ENCODE measurements around the gene SNX27. TPM values are rescaled to one million over a fixed set of nuclear protein-coding genes. Genes with fewer than 3 reads are reported as not detected.
"Not testable (repeated sequence)": the region's sequence is repeated elsewhere in the genome, so short reads cannot be mapped to it uniquely, and the experiment has no call there.

SNX27 gene
- total RNA-seq, 1 donor from 2014 or later: 62.1 TPM

DNA sequence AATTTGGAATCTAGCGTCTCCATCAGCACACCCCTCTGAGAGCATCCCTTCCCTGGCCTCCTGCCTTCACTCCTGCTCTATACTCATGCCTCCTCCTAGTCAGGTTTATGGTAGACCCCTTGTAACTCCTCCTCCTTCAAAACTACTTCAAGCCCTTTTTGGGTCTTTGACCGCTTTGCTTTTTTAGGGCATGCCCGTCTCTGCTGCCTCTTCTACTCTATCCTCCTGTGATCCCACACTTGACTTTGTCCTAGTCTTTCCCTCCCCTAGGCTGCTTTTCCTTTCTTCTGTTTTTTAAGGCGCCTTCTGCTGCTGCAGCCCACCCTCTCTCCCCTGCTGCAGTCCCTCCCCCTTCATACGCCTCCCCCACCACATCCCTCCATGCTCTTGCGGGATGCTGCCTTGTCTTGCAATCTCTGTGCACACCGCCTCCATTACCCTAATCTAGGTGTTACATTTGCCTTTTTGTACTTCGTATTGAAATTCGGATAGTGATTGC is 1.5 kb downstream of the SNX27 start:
- intact Hi-C loops (cut with DNase I): no loop called here
- peak overlapping the region; percentile 94 for H3K27ac ChIP-seq
- TF ChIP-seq, protein P1, sequence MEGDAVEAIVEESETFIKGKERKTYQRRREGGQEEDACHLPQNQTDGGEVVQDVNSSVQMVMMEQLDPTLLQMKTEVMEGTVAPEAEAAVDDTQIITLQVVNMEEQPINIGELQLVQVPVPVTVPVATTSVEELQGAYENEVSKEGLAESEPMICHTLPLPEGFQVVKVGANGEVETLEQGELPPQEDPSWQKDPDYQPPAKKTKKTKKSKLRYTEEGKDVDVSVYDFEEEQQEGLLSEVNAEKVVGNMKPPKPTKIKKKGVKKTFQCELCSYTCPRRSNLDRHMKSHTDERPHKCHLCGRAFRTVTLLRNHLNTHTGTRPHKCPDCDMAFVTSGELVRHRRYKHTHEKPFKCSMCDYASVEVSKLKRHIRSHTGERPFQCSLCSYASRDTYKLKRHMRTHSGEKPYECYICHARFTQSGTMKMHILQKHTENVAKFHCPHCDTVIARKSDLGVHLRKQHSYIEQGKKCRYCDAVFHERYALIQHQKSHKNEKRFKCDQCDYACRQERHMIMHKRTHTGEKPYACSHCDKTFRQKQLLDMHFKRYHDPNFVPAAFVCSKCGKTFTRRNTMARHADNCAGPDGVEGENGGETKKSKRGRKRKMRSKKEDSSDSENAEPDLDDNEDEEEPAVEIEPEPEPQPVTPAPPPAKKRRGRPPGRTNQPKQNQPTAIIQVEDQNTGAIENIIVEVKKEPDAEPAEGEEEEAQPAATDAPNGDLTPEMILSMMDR (IDR thresholded peaks at IDR 0.05): no peak
- DNase-seq: no peak
- H3K9me3 ChIP-seq: no peaks in the 10 kb centered on the region
- peak overlapping the region; percentile 93 for H3K4me3 ChIP-seq
- peaks cover 12% of the 10 kb centered on the region for H3K4me1 ChIP-seq
- no peak for ATAC-seq
- H3K27me3 ChIP-seq: no peaks in the 10 kb centered on the region
- peaks cover 4% of the 10 kb centered on the region for H3K36me3 ChIP-seq

DNA sequence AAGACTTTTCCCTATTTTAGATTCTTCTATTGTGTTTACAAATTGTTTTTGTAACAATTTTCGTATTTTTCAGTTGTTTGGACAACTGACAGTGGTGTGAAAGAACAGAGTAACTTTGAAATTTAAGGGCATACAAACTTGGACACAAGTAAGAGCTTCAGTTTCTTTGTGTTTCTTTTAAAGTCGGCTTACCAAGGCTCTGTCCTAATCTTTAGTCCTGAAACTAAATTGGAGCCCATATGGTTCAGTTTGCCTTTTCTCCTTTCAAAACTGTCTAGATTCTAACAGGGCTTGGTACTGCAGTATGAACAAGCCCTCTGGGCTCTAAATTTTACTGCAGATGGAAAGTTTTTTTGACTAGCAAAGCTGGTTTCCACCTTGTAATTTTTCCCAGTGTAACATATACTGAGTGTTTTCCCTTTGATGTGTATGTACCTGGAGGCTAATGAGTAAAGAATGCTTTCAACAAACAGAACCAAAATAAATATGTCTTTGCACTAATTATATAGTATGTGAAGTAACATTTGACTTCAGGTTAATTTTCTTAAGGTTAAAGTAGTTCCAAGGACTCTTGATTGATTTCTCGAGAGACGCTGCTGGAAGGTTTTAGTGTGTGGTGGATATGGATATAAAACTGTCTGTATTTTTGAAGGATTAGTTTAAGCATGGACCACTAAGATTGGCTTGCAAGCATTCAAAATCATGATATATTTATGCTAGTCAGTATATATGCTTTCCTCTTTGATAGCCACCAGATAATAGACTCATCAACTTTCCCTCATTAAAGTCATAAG is 4.1 kb downstream of the SNX27 start:
- TF ChIP-seq, protein P1 (IDR thresholded peaks at IDR 0.05): no peak
- H3K4me1 ChIP-seq: peaks cover 30% of the 10 kb centered on the region
- no peaks in the 10 kb centered on the region for H3K9me3 ChIP-seq
- H3K27me3 ChIP-seq: no peaks in the 10 kb centered on the region
- ATAC-seq: no peak
- no peak for DNase-seq
- no peak overlapping the region for H3K4me3 ChIP-seq
- peaks cover 4% of the 10 kb centered on the region for H3K36me3 ChIP-seq
- intact Hi-C loops (cut with DNase I): no loop called here
- H3K27ac ChIP-seq: no peak overlapping the region

DNA sequence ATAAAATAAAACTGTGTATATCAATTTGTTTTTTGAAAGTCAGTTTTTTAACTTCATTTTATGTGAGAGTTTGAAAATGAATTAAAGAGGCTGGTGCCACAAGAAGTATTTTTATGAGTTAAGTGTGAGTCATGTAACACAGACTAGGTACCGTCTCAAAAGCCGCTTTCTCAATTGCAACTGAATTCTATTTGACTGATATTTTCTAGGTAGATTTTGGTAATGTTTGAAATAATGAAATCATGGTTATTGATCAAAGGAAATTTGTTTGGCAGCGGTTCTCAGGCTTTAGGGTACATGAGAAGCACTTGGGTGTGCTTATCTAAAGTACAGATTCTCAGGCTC is 4.6 kb downstream of the SNX27 start:
- TF ChIP-seq, protein P1 (IDR thresholded peaks at IDR 0.05): no peak
- no peak overlapping the region for H3K27ac ChIP-seq
- H3K27me3 ChIP-seq: no peaks in the 10 kb centered on the region
- H3K4me3 ChIP-seq: no peak overlapping the region
- peaks cover 36% of the 10 kb centered on the region for H3K4me1 ChIP-seq
- ATAC-seq (no peak), DNase-seq (no peak)
- no peaks in the 10 kb centered on the region for H3K9me3 ChIP-seq
- intact Hi-C loops (cut with DNase I): no loop called here
- peaks cover 4% of the 10 kb centered on the region for H3K36me3 ChIP-seq

DNA sequence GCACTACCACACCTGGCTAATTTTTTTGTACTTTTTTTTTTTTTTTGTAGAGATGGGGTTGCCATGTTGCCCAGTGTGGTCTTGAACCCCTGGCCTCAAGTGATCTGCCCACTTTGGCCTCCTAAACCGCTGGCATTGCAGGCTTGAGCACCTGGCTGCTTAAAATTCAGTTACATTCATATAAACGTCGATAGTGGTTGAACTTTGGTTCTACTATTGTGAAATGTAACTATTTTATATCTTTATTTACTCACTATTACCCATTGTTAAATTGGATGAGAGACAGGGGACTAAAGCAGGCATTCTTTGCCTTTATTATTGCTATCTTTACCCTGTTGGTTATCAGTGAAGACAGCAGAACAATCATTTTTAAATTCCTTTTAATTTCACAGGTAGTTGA is 6.2 kb downstream of the SNX27 start:
- TF ChIP-seq, protein P1 (IDR thresholded peaks at IDR 0.05): no peak
- Histone ChIP-seq H3K4me3 (no peak overlapping the region), H3K9me3 (no peaks in the 10 kb centered on the region), H3K27ac (no peak overlapping the region), H3K36me3 (peaks cover 4% of the 10 kb centered on the region), H3K27me3 (no peaks in the 10 kb centered on the region), H3K4me1 (peaks cover 36% of the 10 kb centered on the region)
- DNase-seq (no peak), ATAC-seq (no peak)
- intact Hi-C loops (cut with DNase I): no loop called here

DNA sequence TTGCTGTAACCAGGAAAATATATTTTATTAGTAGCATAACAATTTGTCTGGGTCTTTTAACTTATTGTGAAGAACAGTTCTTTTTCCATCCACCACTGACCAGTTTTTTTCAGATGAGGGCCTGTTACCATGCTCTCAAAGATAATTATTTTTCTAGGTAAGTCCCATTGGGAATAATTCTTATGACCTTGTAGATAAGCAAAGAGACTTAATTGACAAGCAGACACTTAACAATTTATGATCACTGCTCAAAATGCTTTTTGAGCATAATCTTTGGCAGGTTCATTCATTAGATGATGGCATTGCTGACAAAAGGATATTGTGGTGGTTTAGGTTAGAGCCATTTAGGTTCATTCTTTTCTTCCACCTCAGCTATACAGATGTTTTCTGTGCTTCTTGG is 6.6 kb downstream of the SNX27 start:
- intact Hi-C loops (cut with DNase I): no loop called here
- Histone ChIP-seq H3K27me3 (no peaks in the 10 kb centered on the region), H3K36me3 (peaks cover 4% of the 10 kb centered on the region), H3K4me1 (peaks cover 32% of the 10 kb centered on the region), H3K4me3 (no peak overlapping the region), H3K27ac (no peak overlapping the region), H3K9me3 (no peaks in the 10 kb centered on the region)
- TF ChIP-seq, protein P1 (IDR thresholded peaks at IDR 0.05): no peak
- DNase-seq (no peak), ATAC-seq (no peak)

DNA sequence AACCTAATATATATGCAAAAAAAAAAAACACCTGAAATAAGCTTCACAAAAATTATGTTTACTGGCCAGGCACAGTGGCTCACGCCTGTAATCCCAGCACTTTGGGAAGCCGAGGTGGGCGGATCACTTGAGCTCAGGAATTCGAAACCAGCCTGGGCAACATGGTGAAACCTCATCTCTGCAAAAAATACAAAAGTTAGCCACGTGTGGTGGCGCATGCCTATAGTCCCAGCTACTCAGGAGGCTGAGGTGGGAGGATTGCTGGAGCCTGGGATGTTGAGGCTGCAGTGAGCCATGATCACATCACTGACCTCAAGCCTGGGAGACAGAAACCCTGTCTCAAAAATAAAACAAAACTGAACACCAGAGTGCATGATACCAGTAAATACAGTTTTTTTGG is 7.1 kb downstream of the SNX27 start:
- Histone ChIP-seq H3K4me1 (peaks cover 28% of the 10 kb centered on the region), H3K27ac (peak overlapping the region; percentile 37)
- H3K4me3 ChIP-seq; H3K27me3 ChIP-seq; H3K36me3 ChIP-seq; H3K9me3 ChIP-seq; intact Hi-C loops (cut with DNase I); ATAC-seq; DNase-seq: not testable (repeated sequence)
